HepG2 (cell line): ENCODE results near the gene RBBP8NL. TPM values are rescaled to one million over a fixed set of nuclear protein-coding genes. Genes with fewer than 3 reads are reported as not detected.
A peak's percentile ranks its signal among the peaks of the same experiment; 100 is the strongest.

Experiments used
- CHD4 ChIP-seq: fragments of 200-600 bp; sonication (generic); IDR thresholded peaks from 2 replicates; pipeline ENCODE4 v1.7.0; 2017; ENCODE audit warnings: mild to moderate bottlenecking, low read length, borderline replicate concordance
- HNRNPL ChIP-seq: fragments of 200-400 bp; formaldehyde crosslinking; IDR thresholded peaks from 2 replicates; pipeline ENCODE4 v1.6.1; 2017; ENCODE audit warnings: mild to moderate bottlenecking, low read depth, low read length
- NFAT5 ChIP-seq: sonication (generic); formaldehyde crosslinking; IDR thresholded peaks from 2 replicates; pipeline ENCODE4 v1.4.0; 2020; ENCODE audit warnings: missing genetic modification reagents
- NFYB ChIP-seq: sonication (generic); formaldehyde crosslinking; IDR thresholded peaks from 2 replicates; pipeline ENCODE4 v1.4.0; 2020; ENCODE audit warnings: missing genetic modification reagents
- PHF8 ChIP-seq: sonication (generic); formaldehyde crosslinking; IDR thresholded peaks from 2 replicates; pipeline ENCODE4 v1.5.0; 2020; ENCODE audit warnings: missing genetic modification reagents
- RXRA ChIP-seq: sonication (generic); formaldehyde crosslinking; IDR thresholded peaks from 2 replicates; pipeline ENCODE4 v1.5.1; 2020; ENCODE audit warnings: missing genetic modification reagents
- SIX1 ChIP-seq: sonication (generic); formaldehyde crosslinking; IDR thresholded peaks from 2 replicates; pipeline ENCODE4 v1.4.0; 2020; ENCODE audit warnings: missing genetic modification reagents, borderline replicate concordance
- TARDBP ChIP-seq: sonication (generic); formaldehyde crosslinking; IDR thresholded peaks from 2 replicates; pipeline ENCODE4 v1.8.0; 2022; ENCODE audit warnings: mild to moderate bottlenecking, missing genetic modification reagents
- TFAP4 ChIP-seq: sonication (generic); IDR thresholded peaks from 2 replicates; pipeline ENCODE4 v1.6.1; 2016; ENCODE audit warnings: low read depth, borderline replicate concordance
- WIZ ChIP-seq: sonication (generic); formaldehyde crosslinking; IDR thresholded peaks from 2 replicates; pipeline ENCODE4 v1.5.1; 2020; ENCODE audit warnings: mild to moderate bottlenecking, missing genetic modification reagents
- ZFX ChIP-seq: sonication (generic); formaldehyde crosslinking; IDR thresholded peaks from 2 replicates; pipeline ENCODE4 v1.4.0; 2020; ENCODE audit warnings: mild to moderate bottlenecking, low read depth, missing genetic modification reagents, moderate library complexity
- ZNF10 ChIP-seq: sonication (generic); formaldehyde crosslinking; IDR thresholded peaks from 2 replicates; pipeline ENCODE4 v1.4.0; 2020; ENCODE audit warnings: mild to moderate bottlenecking, low read depth, missing genetic modification reagents, borderline replicate concordance
- ZNF101 ChIP-seq: sonication (generic); formaldehyde crosslinking; IDR thresholded peaks from 2 replicates; pipeline ENCODE4 v1.4.0; 2020; ENCODE audit warnings: mild to moderate bottlenecking, low read depth, missing genetic modification reagents, borderline replicate concordance
- ZNF225 ChIP-seq: sonication (generic); formaldehyde crosslinking; IDR thresholded peaks from 2 replicates; pipeline ENCODE4 v1.4.0; 2020; ENCODE audit warnings: mild to moderate bottlenecking, missing genetic modification reagents
- ZNF274 ChIP-seq: sonication (generic); formaldehyde crosslinking; IDR thresholded peaks from 2 replicates; pipeline ENCODE4 v1.5.1; 2020; ENCODE audit warnings: mild to moderate bottlenecking, missing genetic modification reagents
- ZNF687 ChIP-seq: sonication (generic); formaldehyde crosslinking; IDR thresholded peaks from 2 replicates; pipeline ENCODE4 v1.5.1; 2020; ENCODE audit warnings: mild to moderate bottlenecking, missing genetic modification reagents, moderate library complexity
- ZNF709 ChIP-seq: sonication (generic); formaldehyde crosslinking; IDR thresholded peaks from 2 replicates; pipeline ENCODE4 v1.5.0; 2020; ENCODE audit warnings: mild to moderate bottlenecking, missing genetic modification reagents
- polyA plus RNA-seq, 8 experiments: library from polyadenylated mRNA; depleted of rRNA in 3 of 8; stranded (reverse) in 7 of 8; unstranded in 1 of 8; fragments of >200 nt; fragmentation: Illumina TruSeq in 4 of 8; extraction: Trizol in 4 of 8; gene quantifications; 2 replicates each; pipeline versions ENCODE4 v1.2.1 to v1.2.3, GENCODE V29; 2011 to 2016; ENCODE audit warnings: low read depth in 4 of 8, missing spikeins in 1 of 8, mixed read lengths in 1 of 8; ENCODE audit not compliant: insufficient read depth in 1 of 8
- total RNA-seq, 5 experiments: library from RNA; depleted of rRNA; stranded (reverse); fragments of >200 nt; fragmentation: Illumina TruSeq; extraction: Trizol; gene quantifications; 2 replicates each; pipeline ENCODE4 v1.2.3, GENCODE V29; 2016; ENCODE audit warnings: low read depth in 1 of 5

Gene RBBP8NL
- total and polyA plus RNA-seq, 2 of the 13 experiments (the other 11 are each of a cell fraction or from before 2014, with no cell fraction given) = 0.69 to 0.86 TPM

- TF ChIP-seq NFAT5 = peak; percentile 48; the same call in 1 of the 2 replicates
- peak; percentile 4; the same call in 1 of the 2 replicates for TF ChIP-seq ZFX (CRISPR knock-in tag)
- TF ChIP-seq TFAP4 = no peak
- TF ChIP-seq ZNF709 (CRISPR knock-in tag) = no peak
- TF ChIP-seq ZNF225 (CRISPR knock-in tag) = peak; percentile 43; the same call in 1 of the 2 replicates
- no peak for TF ChIP-seq WIZ (CRISPR knock-in tag)
- no peak for TF ChIP-seq ZNF10
- TF ChIP-seq ZNF274 (CRISPR knock-in tag) = 0 out of 2 replicates have a peak, but pooled peaks have one; percentile 27
- TF ChIP-seq HNRNPL = peak; percentile 74; the same call in 1 of the 2 replicates
- peak; percentile 37; the same call in 1 of the 2 replicates for TF ChIP-seq ZNF687 (CRISPR knock-in tag)
- TF ChIP-seq SIX1 (CRISPR knock-in tag) = no peak
- no peak for TF ChIP-seq PHF8 (CRISPR knock-in tag)
- TF ChIP-seq NFYB (CRISPR knock-in tag) = no peak
- peak; percentile 78 for TF ChIP-seq RXRA (CRISPR knock-in tag)
- TF ChIP-seq TARDBP = no peak
- no peak for TF ChIP-seq CHD4
- no peak for TF ChIP-seq ZNF101 (CRISPR knock-in tag)
These were observed 22.8 kb upstream of the RBBP8NL start (continued) for GRCh38 chr20:62449951-62450691.
